DND-41 (cell line): ENCODE data around the gene SLC17A2.

Source experiments
- ATAC-seq: fragments of 200-7000 bp; cut with Tn5 transposase; 3 replicates; pipeline ENCODE4 v1.9.1; 2021; ENCODE audit warnings: low read depth; ENCODE audit not compliant: insufficient read depth
- DNase-seq: peaks from one replicate; pipeline ENCODE4 v3.0.0-alpha.2; 2020
- H2AFZ ChIP-seq: 2 replicates; pipeline ENCODE4 v1.6.0; 2012; ENCODE audit warnings: low read depth, low read length
- H3K27ac ChIP-seq: 2 replicates; pipeline ENCODE4 v1.5.1; 2012; ENCODE audit warnings: low read length, inconsistent platforms
- H3K27me3 ChIP-seq: fragments of 200-600 bp; sonication (generic); 2 replicates; pipeline ENCODE4 v1.6.0; 2012; ENCODE audit warnings: low read length, mild to moderate bottlenecking, inconsistent platforms; ENCODE audit not compliant: insufficient read depth, poor library complexity
- H3K36me3 ChIP-seq: 2 replicates; pipeline ENCODE4 v1.5.1; 2012; ENCODE audit warnings: low read length, inconsistent platforms; ENCODE audit not compliant: insufficient read depth
- H3K4me1 ChIP-seq: 2 replicates; pipeline ENCODE4 v1.5.1; 2012; ENCODE audit warnings: mild to moderate bottlenecking, low read length; ENCODE audit not compliant: insufficient read depth
- H3K4me2 ChIP-seq: 2 replicates; pipeline ENCODE4 v1.6.0; 2012; ENCODE audit warnings: mild to moderate bottlenecking, moderate library complexity, low read length, inconsistent platforms; ENCODE audit not compliant: insufficient read depth
- H3K4me3 ChIP-seq, 2 experiments: fragments of 200-600 bp in 1 of 2; shearing (Covaris generic) in 1 of 2; 2 replicates each; pipeline ENCODE4 v1.5.1; 2012 to 2016; ENCODE audit warnings: inconsistent platforms in 2 of 2, low read length in 2 of 2, mild to moderate bottlenecking in 2 of 2, low read depth in 1 of 2, moderate library complexity in 1 of 2
- H3K79me2 ChIP-seq: 2 replicates; pipeline ENCODE4 v1.6.0; 2012; ENCODE audit warnings: low read length, inconsistent platforms; ENCODE audit not compliant: insufficient read depth
- H3K9ac ChIP-seq: 2 replicates; pipeline ENCODE4 v1.6.0; 2012; ENCODE audit warnings: low read depth, mild to moderate bottlenecking, inconsistent platforms, low read length, moderate library complexity
- H3K9me3 ChIP-seq: 2 replicates; pipeline ENCODE4 v1.5.1; 2012; ENCODE audit warnings: low read length, moderate library complexity, mild to moderate bottlenecking, inconsistent platforms; ENCODE audit not compliant: insufficient read depth, severe bottlenecking
- H4K20me1 ChIP-seq: 2 replicates; pipeline ENCODE4 v1.6.0; 2012; ENCODE audit warnings: low read length; ENCODE audit not compliant: insufficient read depth
- EZH2 ChIP-seq: IDR thresholded peaks from 3 replicates; pipeline ENCODE4 v1.6.1; 2012; ENCODE audit warnings: borderline replicate concordance, low read depth, mild to moderate bottlenecking, moderate library complexity, low read length, inconsistent platforms; ENCODE audit not compliant: severe bottlenecking
- TF ChIP-seq, protein P1 (sequence below): IDR thresholded peaks from 2 replicates; pipeline ENCODE4 v1.5.1; 2012; ENCODE audit warnings: borderline replicate concordance, low read length, moderate library complexity, mild to moderate bottlenecking; ENCODE audit not compliant: poor library complexity, severe bottlenecking; ENCODE audit errors: extremely low read depth

SLC17A2 gene

GRCh38 chr6:25944688-25945574 lies 14.4 kb upstream of the SLC17A2 start:
- H3K9me3 ChIP-seq = peaks cover 3% of the 10 kb centered on the region
- no peaks in the 10 kb centered on the region for H3K79me2 ChIP-seq
- H4K20me1 ChIP-seq = no peaks in the 10 kb centered on the region
- no peak overlapping the region for H3K9ac ChIP-seq
- no peak overlapping the region for H2AFZ ChIP-seq
- H3K36me3 ChIP-seq = no peaks in the 10 kb centered on the region
- no peak overlapping the region for H3K4me3 ChIP-seq
- TF ChIP-seq, protein P1, sequence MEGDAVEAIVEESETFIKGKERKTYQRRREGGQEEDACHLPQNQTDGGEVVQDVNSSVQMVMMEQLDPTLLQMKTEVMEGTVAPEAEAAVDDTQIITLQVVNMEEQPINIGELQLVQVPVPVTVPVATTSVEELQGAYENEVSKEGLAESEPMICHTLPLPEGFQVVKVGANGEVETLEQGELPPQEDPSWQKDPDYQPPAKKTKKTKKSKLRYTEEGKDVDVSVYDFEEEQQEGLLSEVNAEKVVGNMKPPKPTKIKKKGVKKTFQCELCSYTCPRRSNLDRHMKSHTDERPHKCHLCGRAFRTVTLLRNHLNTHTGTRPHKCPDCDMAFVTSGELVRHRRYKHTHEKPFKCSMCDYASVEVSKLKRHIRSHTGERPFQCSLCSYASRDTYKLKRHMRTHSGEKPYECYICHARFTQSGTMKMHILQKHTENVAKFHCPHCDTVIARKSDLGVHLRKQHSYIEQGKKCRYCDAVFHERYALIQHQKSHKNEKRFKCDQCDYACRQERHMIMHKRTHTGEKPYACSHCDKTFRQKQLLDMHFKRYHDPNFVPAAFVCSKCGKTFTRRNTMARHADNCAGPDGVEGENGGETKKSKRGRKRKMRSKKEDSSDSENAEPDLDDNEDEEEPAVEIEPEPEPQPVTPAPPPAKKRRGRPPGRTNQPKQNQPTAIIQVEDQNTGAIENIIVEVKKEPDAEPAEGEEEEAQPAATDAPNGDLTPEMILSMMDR = no peak
- no peak for TF ChIP-seq EZH2
- ATAC-seq = no peak
- no peak overlapping the region for H3K27ac ChIP-seq
- peaks cover 5% of the 10 kb centered on the region; the same call in 1 of the 2 replicates for H3K4me1 ChIP-seq
- DNase-seq = no peak
- peaks cover 2% of the 10 kb centered on the region for H3K27me3 ChIP-seq
- no peak overlapping the region for H3K4me2 ChIP-seq

DNA sequence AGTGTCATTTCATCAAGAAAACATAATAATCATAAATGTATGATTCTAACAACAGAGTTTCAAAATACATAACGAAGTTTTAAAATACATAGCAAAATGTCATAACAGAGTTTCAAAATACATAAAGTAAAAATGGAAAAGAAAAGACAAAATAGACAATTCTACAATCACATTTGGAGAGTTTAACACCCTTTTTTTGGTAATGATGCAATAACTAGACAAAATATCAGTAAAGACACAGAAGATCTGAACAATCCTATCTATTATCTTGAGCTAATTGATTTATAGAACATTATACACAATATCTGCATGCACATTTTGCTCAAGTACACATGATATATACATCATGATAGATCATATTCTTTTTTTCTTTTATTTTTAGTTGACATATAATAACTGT lies 13.4 kb upstream of the SLC17A2 start:
- Histone ChIP-seq H3K4me3 (no peak overlapping the region), H3K9me3 (peaks cover 3% of the 10 kb centered on the region), H3K27me3 (peaks cover 2% of the 10 kb centered on the region), H3K27ac (no peak overlapping the region), H3K79me2 (no peaks in the 10 kb centered on the region), H3K9ac (no peak overlapping the region), H3K36me3 (no peaks in the 10 kb centered on the region), H4K20me1 (no peaks in the 10 kb centered on the region), H3K4me2 (no peak overlapping the region), H2AFZ (no peak overlapping the region), H3K4me1 (peaks cover 5% of the 10 kb centered on the region; the same call in 1 of the 2 replicates)
- no peak for ATAC-seq
- TF ChIP-seq EZH2 = no peak
- TF ChIP-seq, protein P1 = no peak
- no peak for DNase-seq

GRCh38 chr6:25942561-25943147 lies 12.2 kb upstream of the SLC17A2 start:
- Histone ChIP-seq H3K4me3 (no peak overlapping the region), H3K4me1 (peaks cover 5% of the 10 kb centered on the region; the same call in 1 of the 2 replicates), H3K27ac (no peak overlapping the region), H3K79me2 (no peaks in the 10 kb centered on the region), H3K27me3 (peaks cover 2% of the 10 kb centered on the region), H2AFZ (no peak overlapping the region), H3K36me3 (no peaks in the 10 kb centered on the region), H3K9ac (no peak overlapping the region), H4K20me1 (no peaks in the 10 kb centered on the region), H3K4me2 (no peak overlapping the region), H3K9me3 (peaks cover 3% of the 10 kb centered on the region)
- DNase-seq = no peak
- TF ChIP-seq, protein P1 = peak; percentile 68
- TF ChIP-seq EZH2 = no peak
- ATAC-seq = peak; percentile 62; the same call in 2 of the 3 replicates
